Retinal pigment epithelial cell (primary cell): ENCODE results near the gene CCDC71L.

Experiments
- DNase-seq: peaks from one replicate; pipeline ENCODE4 v3.0.0-alpha.2; 2010; ENCODE audit warnings: low read depth
- H3K4me3 ChIP-seq: 2 replicates; pipeline ENCODE4 v1.5.1; 2011; ENCODE audit warnings: mild to moderate bottlenecking, low read length, control low read depth, moderate library complexity
- CTCF ChIP-seq: conservative IDR thresholded peaks from 2 replicates; pipeline ENCODE4 v1.5.1; 2011; ENCODE audit warnings: low read depth, low read length, control low read depth, inconsistent platforms

The CCDC71L gene

DNA sequence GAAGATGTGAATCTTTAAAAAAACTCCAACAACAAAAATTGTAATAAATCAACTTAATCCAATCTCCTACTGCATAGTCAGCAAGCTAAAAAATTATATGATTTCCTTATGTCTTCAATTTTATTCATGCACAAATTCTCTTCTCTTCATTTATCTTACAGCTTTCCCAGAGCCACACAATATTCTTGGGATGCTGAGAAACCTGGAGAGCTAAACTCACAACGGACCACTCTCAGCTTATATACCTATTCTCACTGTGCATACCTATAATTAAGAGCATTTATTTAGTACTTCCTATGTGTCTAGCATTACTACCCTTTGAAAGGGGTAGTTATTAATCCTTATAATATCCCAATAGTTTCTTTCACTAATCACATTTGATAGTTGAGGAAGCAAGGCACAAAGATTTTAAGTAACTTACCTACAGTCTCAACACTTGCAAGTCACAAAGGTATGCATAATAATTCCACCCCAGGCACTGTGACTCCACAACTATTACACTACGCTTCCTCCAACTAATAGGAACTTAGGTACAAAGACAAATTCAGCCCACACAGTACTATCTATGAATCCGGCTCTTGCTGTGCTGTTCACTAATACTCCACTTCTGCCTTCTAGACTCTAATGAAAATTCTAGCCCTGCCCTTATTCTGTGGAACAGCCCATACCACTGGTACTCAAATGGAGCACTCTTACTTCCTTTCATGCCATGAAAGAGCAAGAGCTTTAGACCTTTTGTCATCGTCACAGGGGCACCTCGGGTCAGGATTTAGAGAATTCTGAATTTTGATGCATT is 5.1 kb downstream of the CCDC71L start:
- no peak for DNase-seq
- no peak for TF ChIP-seq CTCF
- H3K4me3 ChIP-seq = no peak overlapping the region

DNA sequence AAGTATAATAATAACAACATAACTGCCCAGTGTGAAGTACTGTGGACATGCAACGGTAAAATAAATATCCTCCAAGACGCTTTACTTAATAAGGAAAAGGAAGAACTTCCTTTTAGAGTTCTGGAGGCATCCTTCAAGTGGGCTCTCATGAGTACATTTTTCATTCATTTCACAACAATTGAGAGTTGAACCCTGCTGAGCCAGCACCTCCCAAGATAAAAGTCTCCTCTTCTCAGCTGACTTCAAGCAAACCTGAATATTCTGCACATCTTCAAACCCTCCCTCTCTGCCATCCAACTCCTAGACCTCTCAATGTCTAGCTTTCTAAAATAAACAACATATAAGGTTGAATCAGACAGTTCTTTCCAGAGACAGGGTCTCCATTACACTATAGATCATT is 7.5 kb downstream of the CCDC71L start:
- TF ChIP-seq CTCF = no peak
- DNase-seq = no peak

GRCh38 chr7:106652909-106653308 is 8.0 kb downstream of the CCDC71L start:
- DNase-seq = no peak
- H3K4me3 ChIP-seq = no peak overlapping the region
- TF ChIP-seq CTCF = no peak

More for the DNA sequence above, 7.5 kb downstream of the CCDC71L start:
- no peak overlapping the region for H3K4me3 ChIP-seq

- TF ChIP-seq CTCF = no peak
- DNase-seq = no peak
- no peak overlapping the region for H3K4me3 ChIP-seq
Observed at GRCh38 chr7:106652092-106652491, 8.9 kb downstream of the CCDC71L start.

DNA sequence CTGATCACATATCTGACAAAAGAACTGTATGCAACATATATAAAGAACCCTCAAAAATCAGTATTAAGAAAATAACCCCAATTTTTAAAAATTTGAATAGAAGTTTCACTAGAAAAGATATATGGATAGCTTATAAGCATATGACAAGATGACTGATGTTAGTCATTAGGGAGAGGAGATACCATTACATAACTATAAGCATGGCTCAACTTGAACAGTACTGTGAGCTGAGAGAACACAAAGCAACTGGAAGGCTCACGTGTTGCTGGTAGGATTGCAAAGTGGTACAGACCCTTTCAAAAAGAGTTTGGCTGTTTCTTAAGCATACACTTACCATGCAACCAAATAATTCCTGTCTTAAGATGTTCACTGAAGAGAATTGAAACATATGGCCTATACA is 14.7 kb downstream of the CCDC71L start:
- TF ChIP-seq CTCF = no peak
- no peak overlapping the region for H3K4me3 ChIP-seq
- no peak for DNase-seq

- DNase-seq = no peak
- H3K4me3 ChIP-seq = no peak overlapping the region
- TF ChIP-seq CTCF = no peak
Observed at GRCh38 chr7:106644999-106645398, 16.0 kb downstream of the CCDC71L start.
